Measurements from ENCODE around the gene NEGR1. TPM values are rescaled to one million over a fixed set of nuclear protein-coding genes. Genes with fewer than 3 reads are reported as not detected.

NEGR1 gene
- total and polyA plus RNA-seq, 7 donors, result 1.3 to 10.2 (median 2.2) TPM

- Histone ChIP-seq H3K9me3 (no peaks in the 10 kb centered on the region), H3K36me3 (ENCODE audit: insufficient read depth in 1 of 2, low read depth in 1 of 2) (no peaks in the 10 kb centered on the region), H3K4me3 (no peak overlapping the region), H3K27ac (no peak overlapping the region), H3K27me3 (ENCODE audit: insufficient read depth in 3 of 3, low read length in 2 of 3) (no peaks in the 10 kb centered on the region), H3K4me1 (no peaks in the 10 kb centered on the region)
- intact Hi-C loops (cut with DNase I), result no loop called here
- DNase-seq (no peak), ATAC-seq (no peak)
- 76 to 79% (median 76%) methylated on average over 6 of the region's 6 CpGs for WGBS, 3 donors
- TF ChIP-seq CTCF (IDR thresholded peaks at IDR 0.05), result no peak
Observed at GRCh38 chr1:72011721-72012120, 270.6 kb downstream of the NEGR1 start.

GRCh38 chr1:72010094-72010431 is 272.3 kb downstream of the NEGR1 start:
- Histone ChIP-seq H3K4me3 (no peak overlapping the region), H3K27ac (no peak overlapping the region), H3K36me3 (ENCODE audit: insufficient read depth in 1 of 2, low read depth in 1 of 2) (no peaks in the 10 kb centered on the region), H3K4me1 (no peaks in the 10 kb centered on the region), H3K9me3 (no peaks in the 10 kb centered on the region), H3K27me3 (ENCODE audit: insufficient read depth in 3 of 3, low read length in 2 of 3) (no peaks in the 10 kb centered on the region)
- ATAC-seq, result no peak
- DNase-seq, result no peak
- 33 to 45% (median 34%) methylated on average over 3 of the region's 3 CpGs for WGBS, 3 donors
- no peak for TF ChIP-seq CTCF (IDR thresholded peaks at IDR 0.05)
- intact Hi-C loops (cut with DNase I), result no loop called here

GRCh38 chr1:72009173-72010093 is 272.9 kb downstream of the NEGR1 start:
- WGBS, 3 donors, result 56 to 65% (median 58%) methylated on average over 6 of the region's 6 CpGs
- DNase-seq (no peak), ATAC-seq (no peak)
- TF ChIP-seq CTCF (IDR thresholded peaks at IDR 0.05), result no peak
- no peak overlapping the region for H3K27ac ChIP-seq
- no peaks in the 10 kb centered on the region for H3K4me1 ChIP-seq
- H3K27me3 ChIP-seq (ENCODE audit: insufficient read depth in 3 of 3, low read length in 2 of 3), result no peaks in the 10 kb centered on the region
- H3K4me3 ChIP-seq, result no peak overlapping the region
- intact Hi-C loops (cut with DNase I), result no loop called here
- H3K36me3 ChIP-seq (ENCODE audit: insufficient read depth in 1 of 2, low read depth in 1 of 2), result no peaks in the 10 kb centered on the region
- H3K9me3 ChIP-seq, result no peaks in the 10 kb centered on the region

GRCh38 chr1:72007312-72007711 is 275.0 kb downstream of the NEGR1 start:
- Histone ChIP-seq H3K4me1 (no peaks in the 10 kb centered on the region), H3K27ac (no peak overlapping the region), H3K4me3 (no peak overlapping the region), H3K36me3 (ENCODE audit: insufficient read depth in 1 of 2, low read depth in 1 of 2) (no peaks in the 10 kb centered on the region), H3K27me3 (ENCODE audit: insufficient read depth in 3 of 3, low read length in 2 of 3) (no peaks in the 10 kb centered on the region), H3K9me3 (no peaks in the 10 kb centered on the region)
- intact Hi-C loops (cut with DNase I), result no loop called here
- ATAC-seq (no peak), DNase-seq (no peak)
- WGBS, 3 donors, result 57 to 66% (median 61%) methylated on average over 2 of the region's 2 CpGs
- TF ChIP-seq CTCF (IDR thresholded peaks at IDR 0.05), result no peak

GRCh38 chr1:72006092-72006491 is 276.2 kb downstream of the NEGR1 start:
- TF ChIP-seq CTCF (IDR thresholded peaks at IDR 0.05), result no peak
- no peaks in the 10 kb centered on the region for H3K36me3 ChIP-seq (ENCODE audit: insufficient read depth in 1 of 2, low read depth in 1 of 2)
- no peaks in the 10 kb centered on the region for H3K9me3 ChIP-seq
- no peak for DNase-seq
- no peaks in the 10 kb centered on the region for H3K27me3 ChIP-seq (ENCODE audit: insufficient read depth in 3 of 3, low read length in 2 of 3)
- intact Hi-C loops (cut with DNase I), result no loop called here
- no peak overlapping the region for H3K27ac ChIP-seq
- WGBS, 3 donors, result 23 to 43% (median 26%) methylated on average over 1 of the region's 1 CpG
- H3K4me1 ChIP-seq, result no peaks in the 10 kb centered on the region
- no peak for ATAC-seq
- H3K4me3 ChIP-seq, result no peak overlapping the region

All from psoas muscle (tissue), 8 donors.